Subcutaneous abdominal adipose tissue (tissue), 5 donors: ENCODE measurements around the gene ZNF275.
A peak's percentile ranks its signal among the peaks of the same experiment; 100 is the strongest.

ENCODE experiments used
- H3K27ac ChIP-seq: one replicate; pipeline ENCODE4 v1.7.0; 2013; ENCODE audit warnings: low read depth, mild to moderate bottlenecking, inconsistent platforms, low read length, moderate library complexity
- H3K27me3 ChIP-seq, 5 donors: one replicate each; pipeline ENCODE4 v1.7.0; 2013; ENCODE audit warnings: low read length in 5 of 5, inconsistent platforms in 1 of 5; ENCODE audit not compliant: control insufficient read depth in 5 of 5, insufficient read depth in 4 of 5
- H3K36me3 ChIP-seq, 5 donors: one replicate each; pipeline ENCODE4 v1.7.0; 2013; ENCODE audit warnings: low read length in 5 of 5; ENCODE audit not compliant: control insufficient read depth in 5 of 5, insufficient read depth in 5 of 5
- H3K4me1 ChIP-seq, 5 donors: one replicate each; pipeline ENCODE4 v1.7.0; 2013; ENCODE audit warnings: low read length in 5 of 5, mild to moderate bottlenecking in 3 of 5, moderate library complexity in 1 of 5; ENCODE audit not compliant: control insufficient read depth in 5 of 5, insufficient read depth in 5 of 5
- H3K4me3 ChIP-seq, 5 donors: one replicate each; pipeline ENCODE4 v1.7.0; 2013; ENCODE audit warnings: low read length in 5 of 5, low read depth in 1 of 5
- H3K9ac ChIP-seq, 5 donors: one replicate each; pipeline ENCODE4 v1.7.0; 2013; ENCODE audit warnings: low read length in 5 of 5, mild to moderate bottlenecking in 4 of 5, moderate library complexity in 3 of 5
- H3K9me3 ChIP-seq, 5 donors: one replicate each; pipeline ENCODE4 v1.7.0; 2013; ENCODE audit warnings: low read length in 5 of 5; ENCODE audit not compliant: control insufficient read depth in 5 of 5
- donor health status: healthy.
- donor health status: healthy.
- donor health status: healthy.
- donor health status: healthy.
- donor health status: healthy.

ZNF275 gene

DNA sequence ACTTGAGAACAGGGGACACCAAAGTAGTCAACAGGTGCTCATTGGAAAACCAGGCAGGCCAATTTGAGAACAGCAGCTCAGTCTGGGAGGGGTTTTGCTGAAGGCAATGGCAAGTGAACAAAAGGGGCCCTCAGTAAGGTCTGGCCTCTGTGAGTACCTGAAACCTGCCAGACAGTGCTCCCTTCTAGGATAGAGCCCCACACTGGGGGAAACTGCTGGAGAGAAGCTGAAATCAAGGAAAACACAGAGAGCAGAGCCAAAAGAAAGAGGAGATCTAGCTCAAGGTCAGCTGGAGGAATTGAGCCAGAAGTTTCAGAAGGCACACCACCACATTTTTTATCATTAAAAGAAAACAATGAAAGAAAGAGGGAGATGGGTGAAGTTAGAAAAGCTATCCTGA is 39.0 kb downstream of the ZNF275 start:
- Histone ChIP-seq H3K4me3 (no peak overlapping the region), H3K27ac (no peak overlapping the region), H3K27me3 (peaks cover 0 to 12% (median 4%) of the 10 kb centered on the region in 5 donors), H3K9me3 (peaks cover 0 to 4% (median 0%) of the 10 kb centered on the region in 5 donors), H3K4me1 (peaks cover 0 to 2% (median 0%) of the 10 kb centered on the region in 5 donors), H3K36me3 (no peaks in the 10 kb centered on the region), H3K9ac (no peak overlapping the region)

DNA sequence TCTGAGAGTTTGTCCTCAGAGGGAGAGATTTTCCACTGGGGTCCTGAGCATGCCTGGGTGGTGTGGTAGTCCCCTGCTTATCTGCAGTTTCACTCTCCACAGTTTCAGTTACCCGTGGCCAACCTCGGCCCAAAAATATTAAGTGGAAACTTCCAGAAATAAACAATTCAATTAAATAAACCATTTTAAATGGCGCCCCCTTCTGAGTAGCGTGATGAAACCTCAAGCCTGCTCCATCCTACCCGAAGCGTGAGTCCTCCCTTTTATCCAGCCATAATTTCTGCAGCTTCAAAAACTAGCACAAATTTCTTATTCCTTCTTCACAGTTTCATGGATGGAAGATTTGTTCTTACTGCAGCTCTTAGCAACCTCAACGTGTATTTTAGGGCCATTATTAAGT is 40.5 kb downstream of the ZNF275 start:
- Histone ChIP-seq H3K27me3 (peaks cover 0 to 12% (median 4%) of the 10 kb centered on the region in 5 donors), H3K9me3 (peaks cover 0 to 7% (median 4%) of the 10 kb centered on the region in 5 donors), H3K36me3 (no peaks in the 10 kb centered on the region), H3K9ac (no peak overlapping the region), H3K27ac (no peak overlapping the region), H3K4me1 (peaks cover 0 to 2% (median 0%) of the 10 kb centered on the region in 5 donors), H3K4me3 (no peak overlapping the region)

DNA sequence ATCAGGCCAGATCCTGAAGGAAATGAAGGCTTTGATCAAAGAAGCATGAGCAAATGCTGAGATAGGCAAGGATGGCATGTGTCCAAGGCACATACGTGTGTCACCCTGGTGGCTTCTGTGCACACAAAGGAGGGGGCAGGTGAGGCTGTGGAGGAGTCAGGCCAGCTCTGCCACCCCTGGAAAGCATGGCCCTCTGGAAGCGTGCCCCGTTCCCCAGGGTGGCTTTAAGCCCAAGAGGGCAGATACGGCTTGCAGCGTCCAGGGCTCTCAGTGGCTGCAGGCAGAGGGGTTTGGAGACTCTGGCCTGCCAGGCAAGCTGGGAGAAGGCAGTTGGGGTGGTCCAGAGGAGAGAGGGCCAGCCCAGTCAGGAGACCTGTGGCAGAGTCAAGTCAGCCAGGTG is 41.6 kb downstream of the ZNF275 start:
- H3K36me3 ChIP-seq, result no peaks in the 10 kb centered on the region
- H3K9me3 ChIP-seq, result peaks cover 0 to 7% (median 4%) of the 10 kb centered on the region in 5 donors
- peaks cover 0 to 14% (median 4%) of the 10 kb centered on the region in 5 donors for H3K27me3 ChIP-seq
- H3K9ac ChIP-seq, result no peak overlapping the region
- no peak overlapping the region for H3K27ac ChIP-seq
- peaks cover 0 to 4% (median 0%) of the 10 kb centered on the region in 5 donors for H3K4me1 ChIP-seq
- H3K4me3 ChIP-seq, result no peak overlapping the region

DNA sequence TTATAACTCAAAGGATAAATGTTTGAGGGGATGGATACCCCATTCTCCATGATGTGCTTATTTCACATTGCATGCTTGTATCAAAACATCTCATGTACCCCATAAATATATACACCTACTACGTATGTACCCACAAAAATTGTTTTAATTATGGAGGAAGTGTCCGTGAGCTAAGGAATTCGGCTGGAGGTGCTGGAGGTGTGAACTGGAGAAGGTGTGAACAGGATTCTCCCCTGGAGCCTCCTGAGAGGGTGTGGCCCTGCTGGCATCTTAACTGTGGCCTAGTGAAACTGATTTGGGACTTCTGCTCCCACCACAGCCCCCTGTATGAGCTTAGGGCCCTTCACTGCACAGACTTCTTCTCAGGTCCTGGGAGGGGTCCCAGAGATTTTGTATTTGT is 43.8 kb downstream of the ZNF275 start:
- Histone ChIP-seq H3K4me3 (no peak overlapping the region), H3K36me3 (no peaks in the 10 kb centered on the region), H3K27me3 (peaks cover 0 to 13% (median 4%) of the 10 kb centered on the region in 5 donors), H3K27ac (no peak overlapping the region), H3K9me3 (peaks cover 0 to 7% (median 4%) of the 10 kb centered on the region in 5 donors), H3K4me1 (peaks cover 0 to 21% (median 13%) of the 10 kb centered on the region in 5 donors), H3K9ac (no peak overlapping the region)

DNA sequence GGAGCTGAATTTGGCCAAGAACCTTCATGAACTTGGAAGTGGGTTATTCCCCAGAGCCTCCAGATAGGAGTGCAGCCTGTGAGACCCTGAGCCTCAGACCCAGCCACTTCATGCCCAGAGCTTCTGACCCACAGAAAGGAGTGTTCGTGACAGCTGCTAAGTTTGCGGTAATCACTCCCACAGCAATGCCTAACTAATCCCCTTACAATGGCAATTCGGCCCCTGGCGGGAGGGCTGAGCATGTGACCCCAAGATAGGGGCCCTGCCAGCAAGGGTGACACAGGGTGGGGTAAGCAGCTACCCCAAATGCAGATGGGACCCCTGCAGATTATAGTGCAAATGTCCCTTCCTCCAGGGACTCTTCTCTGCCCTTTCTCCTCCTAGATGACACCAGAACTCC is 44.7 kb downstream of the ZNF275 start:
- Histone ChIP-seq H3K9ac (no peak overlapping the region), H3K36me3 (no peaks in the 10 kb centered on the region), H3K27ac (no peak overlapping the region), H3K4me1 (peaks cover 0 to 21% (median 13%) of the 10 kb centered on the region in 5 donors), H3K4me3 (no peak overlapping the region), H3K9me3 (peaks cover 0 to 7% (median 4%) of the 10 kb centered on the region in 5 donors), H3K27me3 (peaks cover 0 to 13% (median 4%) of the 10 kb centered on the region in 5 donors)

DNA sequence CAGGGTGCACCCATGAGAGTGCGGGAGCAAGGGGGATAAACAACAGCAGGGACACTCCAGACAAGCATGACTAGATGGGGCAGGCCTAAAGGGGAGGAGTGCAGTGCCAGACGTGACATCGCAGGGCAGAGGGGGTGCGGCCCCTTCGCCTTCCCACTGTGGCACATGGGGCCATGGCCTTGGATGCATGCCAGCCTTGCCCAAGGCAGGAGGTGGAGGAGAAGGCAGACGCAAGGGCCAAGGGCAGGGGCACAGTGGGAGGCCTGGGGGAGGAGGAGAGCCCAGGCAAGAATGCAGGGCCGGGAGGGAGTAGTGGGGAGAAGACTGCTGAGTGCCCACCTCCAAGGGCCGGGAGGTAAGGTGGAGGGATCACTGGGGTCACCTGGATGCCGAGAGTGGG is 45.6 kb downstream of the ZNF275 start:
- no peaks in the 10 kb centered on the region for H3K36me3 ChIP-seq
- no peak overlapping the region for H3K9ac ChIP-seq
- no peak overlapping the region for H3K27ac ChIP-seq
- H3K4me3 ChIP-seq, result no peak overlapping the region
- H3K9me3 ChIP-seq, result peaks cover 0 to 7% (median 4%) of the 10 kb centered on the region in 5 donors
- peaks cover 0 to 21% (median 13%) of the 10 kb centered on the region in 5 donors for H3K4me1 ChIP-seq
- H3K27me3 ChIP-seq, result peaks cover 0 to 13% (median 4%) of the 10 kb centered on the region in 5 donors

- H3K9me3 ChIP-seq, result peaks cover 0 to 7% (median 4%) of the 10 kb centered on the region in 5 donors
- no peak overlapping the region for H3K4me3 ChIP-seq
- H3K27ac ChIP-seq, result no peak overlapping the region
These were observed 46.1 kb downstream of the ZNF275 start for GRCh38 chrX:153379971-153380581.

GRCh38 chrX:153380691-153381090 is 46.7 kb downstream of the ZNF275 start:
- H3K9ac ChIP-seq, result no peak overlapping the region
- H3K27ac ChIP-seq, result no peak overlapping the region
- peaks cover 0 to 7% (median 4%) of the 10 kb centered on the region in 5 donors for H3K9me3 ChIP-seq
- H3K36me3 ChIP-seq, result no peaks in the 10 kb centered on the region
- no peak overlapping the region for H3K4me3 ChIP-seq
- peaks cover 0 to 21% (median 13%) of the 10 kb centered on the region in 5 donors for H3K4me1 ChIP-seq
- peaks cover 0 to 10% (median 3%) of the 10 kb centered on the region in 5 donors for H3K27me3 ChIP-seq

More at GRCh38 chrX:153379971-153380581, 46.1 kb downstream of the ZNF275 start:
- H3K27me3 ChIP-seq, result peaks cover 0 to 13% (median 3%) of the 10 kb centered on the region in 5 donors
- H3K4me1 ChIP-seq, result peaks cover 0 to 21% (median 13%) of the 10 kb centered on the region in 5 donors
- no peaks in the 10 kb centered on the region for H3K36me3 ChIP-seq
- no peak overlapping the region for H3K9ac ChIP-seq

- Histone ChIP-seq H3K36me3 (no peaks in the 10 kb centered on the region), H3K27ac (peak overlapping the region; percentile 26), H3K9ac (no peak overlapping the region), H3K9me3 (peaks cover 0 to 7% (median 0%) of the 10 kb centered on the region in 5 donors), H3K4me3 (no peak overlapping the region), H3K4me1 (peaks cover 0 to 21% (median 18%) of the 10 kb centered on the region in 5 donors), H3K27me3 (peaks cover 0 to 10% (median 3%) of the 10 kb centered on the region in 5 donors)
These were observed 48.0 kb downstream of the ZNF275 start for GRCh38 chrX:153381684-153382532.
